Measurements from ENCODE around the gene CAMSAP2.

CAMSAP2 gene

DNA sequence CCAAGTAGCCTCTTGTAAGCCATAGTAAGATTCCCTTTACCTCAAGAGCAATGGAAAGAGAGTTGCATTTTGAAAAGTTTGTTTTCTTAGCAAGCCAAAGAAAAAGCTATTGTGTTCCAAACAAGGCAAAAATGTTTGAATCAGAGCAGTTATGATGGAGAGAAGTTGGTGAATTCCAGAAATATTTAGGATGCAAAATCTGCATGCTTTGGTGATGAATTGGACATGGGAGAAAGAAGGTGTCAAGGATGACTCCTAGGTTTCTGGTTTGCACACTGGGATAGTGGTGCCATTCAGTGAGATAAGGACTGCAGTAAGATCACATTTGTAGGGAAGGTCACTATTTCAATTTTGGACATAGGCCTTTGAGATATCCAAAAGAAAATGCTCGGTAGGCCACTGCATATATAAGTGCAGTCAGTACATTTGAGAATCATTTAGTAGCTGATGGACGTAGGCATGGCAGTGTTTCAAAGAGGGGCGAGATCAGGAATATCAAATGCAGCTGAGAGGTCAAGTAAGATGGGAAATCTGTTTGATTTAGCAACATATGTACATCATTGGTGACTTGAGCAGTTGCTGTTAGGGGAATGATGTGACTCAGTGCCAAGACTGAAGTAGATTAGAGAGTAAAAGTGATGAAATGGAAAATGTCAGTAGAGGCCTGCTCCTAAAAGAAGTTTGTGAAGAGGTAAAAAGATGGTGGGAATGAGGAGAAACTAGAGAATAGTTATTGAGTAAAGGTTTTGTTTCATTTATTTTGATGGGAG, 100.2 kb downstream of the CAMSAP2 start:
- no peak for DNase-seq (ENCODE audit: low read depth in 2 of 2, low spot score in 1 of 2)

DNA sequence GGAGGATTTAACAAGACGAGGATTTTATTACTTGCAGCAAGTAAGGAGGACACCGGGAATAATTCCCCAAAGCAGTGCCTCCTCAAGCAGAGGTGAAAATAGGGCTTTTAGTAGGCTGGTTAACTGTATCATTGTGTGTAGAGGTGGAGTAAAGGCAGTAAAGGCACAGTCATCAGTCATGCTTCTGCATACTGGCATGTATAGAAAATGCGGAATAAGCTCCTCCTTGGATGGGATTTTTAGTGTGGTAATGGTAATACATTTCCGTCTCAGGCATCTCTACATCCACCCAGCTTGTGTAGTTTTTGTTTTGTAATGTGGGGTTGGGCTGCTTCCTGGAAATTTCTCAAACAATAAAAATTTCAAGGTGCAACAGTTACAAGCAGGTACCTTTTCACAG, 106.7 kb downstream of the CAMSAP2 start:
- DNase-seq (ENCODE audit: low read depth in 2 of 2, low spot score in 1 of 2), result no peak

DNA sequence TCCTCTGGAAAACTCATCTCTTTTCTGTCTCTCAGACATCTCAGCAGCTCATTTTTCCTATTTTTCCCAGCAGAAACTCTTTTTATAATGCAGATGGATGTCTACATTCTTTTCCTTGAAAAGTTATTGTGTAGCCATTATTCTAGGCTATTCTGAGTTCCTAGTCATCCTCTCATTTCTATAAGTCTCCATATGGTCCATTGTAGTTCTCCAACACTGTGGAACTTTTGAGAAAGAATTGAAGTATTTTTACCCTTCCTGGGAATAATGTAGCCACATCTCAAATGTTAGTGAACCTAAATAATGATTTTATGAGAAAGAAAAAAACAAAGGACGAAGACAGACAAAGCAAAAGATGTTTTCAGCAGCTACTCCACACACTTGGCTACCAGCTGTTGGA, 107.7 kb downstream of the CAMSAP2 start:
- no peak for DNase-seq (ENCODE audit: low read depth in 2 of 2, low spot score in 1 of 2)

DNA sequence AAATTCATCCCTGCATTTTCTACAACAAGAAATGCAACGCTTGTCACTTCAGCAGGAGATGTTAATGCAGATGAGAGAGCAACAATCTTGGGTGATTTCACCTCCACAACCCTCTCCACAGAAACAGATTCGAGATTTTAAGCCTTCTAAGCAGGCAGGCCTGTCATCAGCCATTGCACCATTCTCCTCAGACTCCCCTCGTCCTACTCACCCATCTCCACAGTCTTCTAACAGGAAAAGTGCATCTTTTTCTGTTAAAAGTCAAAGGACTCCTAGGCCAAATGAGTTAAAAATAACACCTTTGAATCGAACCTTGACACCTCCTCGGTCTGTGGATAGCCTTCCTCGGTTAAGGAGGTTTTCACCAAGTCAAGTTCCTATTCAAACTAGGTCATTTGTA, 110.7 kb downstream of the CAMSAP2 start:
- no peak for DNase-seq (ENCODE audit: low read depth in 2 of 2, low spot score in 1 of 2)

DNA sequence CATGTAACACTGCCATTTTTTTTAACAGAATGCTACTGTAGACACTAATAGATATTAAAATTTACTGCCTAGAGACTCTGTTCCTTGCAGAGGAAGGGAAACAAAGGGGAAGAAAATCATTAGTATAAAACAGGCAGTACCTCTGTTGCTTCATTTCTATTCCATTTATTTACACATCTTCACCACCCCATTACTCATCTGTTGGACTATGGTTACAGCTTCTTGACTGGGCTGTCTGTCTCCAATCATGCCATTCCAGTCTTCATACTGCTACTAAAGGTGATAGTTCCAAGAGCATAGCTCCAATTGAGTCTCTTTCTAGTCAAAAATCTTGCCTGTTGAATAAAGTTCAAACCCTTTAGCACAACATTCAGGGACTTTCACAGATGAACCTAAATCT, 111.9 kb downstream of the CAMSAP2 start:
- DNase-seq (ENCODE audit: low read depth in 2 of 2, low spot score in 1 of 2), result no peak

DNA sequence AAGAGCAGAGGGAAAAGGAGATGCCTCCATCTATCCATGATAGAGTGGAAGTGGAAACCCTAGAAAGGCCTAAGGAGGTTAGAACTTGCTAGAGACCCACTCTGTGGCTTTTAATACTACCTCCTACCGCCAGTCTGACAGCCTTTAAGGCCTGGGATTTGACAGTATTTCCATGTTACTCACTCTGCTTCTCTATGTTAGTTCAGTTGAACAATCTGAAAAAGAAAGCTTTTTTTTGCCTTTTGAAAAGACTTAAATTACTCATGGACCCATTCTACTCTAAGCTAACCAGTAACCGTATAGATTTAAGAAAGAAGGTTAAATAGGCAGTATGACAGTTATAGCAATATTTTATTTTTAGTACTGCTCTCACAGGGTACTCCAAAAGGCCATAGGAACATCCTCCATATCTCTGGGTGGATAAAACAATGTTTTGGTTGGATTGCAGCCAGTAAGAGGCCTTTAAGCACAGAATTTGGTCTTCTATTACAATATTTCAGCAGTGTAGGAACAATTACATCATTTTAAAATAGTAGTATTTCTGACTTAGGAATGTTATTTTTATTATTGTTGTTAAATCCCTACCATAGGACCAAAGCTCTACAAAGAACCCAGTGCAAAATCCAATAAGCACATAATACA, 118.1 kb downstream of the CAMSAP2 start:
- DNase-seq (ENCODE audit: low read depth in 2 of 2, low spot score in 1 of 2), result no peak

DNA sequence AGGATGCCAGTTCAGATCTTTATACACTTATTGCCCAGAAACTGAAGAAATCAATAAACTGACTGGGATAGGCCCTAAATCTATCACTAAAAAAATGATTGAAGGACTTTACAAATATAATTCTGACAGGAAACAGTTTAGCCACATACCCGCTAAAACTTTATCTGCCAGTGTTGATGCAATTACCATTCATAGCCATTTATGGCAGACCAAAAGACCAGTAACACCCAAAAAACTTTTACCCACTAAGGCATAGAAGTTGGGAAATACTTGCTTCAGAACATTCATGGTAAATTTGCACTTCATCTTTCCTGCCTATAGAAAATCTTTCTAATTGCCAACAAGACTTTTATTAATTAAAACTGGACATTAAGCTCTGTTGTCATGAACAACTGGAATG, 119.1 kb downstream of the CAMSAP2 start:
- DNase-seq (ENCODE audit: low read depth in 2 of 2, low spot score in 1 of 2), result no peak

DNA sequence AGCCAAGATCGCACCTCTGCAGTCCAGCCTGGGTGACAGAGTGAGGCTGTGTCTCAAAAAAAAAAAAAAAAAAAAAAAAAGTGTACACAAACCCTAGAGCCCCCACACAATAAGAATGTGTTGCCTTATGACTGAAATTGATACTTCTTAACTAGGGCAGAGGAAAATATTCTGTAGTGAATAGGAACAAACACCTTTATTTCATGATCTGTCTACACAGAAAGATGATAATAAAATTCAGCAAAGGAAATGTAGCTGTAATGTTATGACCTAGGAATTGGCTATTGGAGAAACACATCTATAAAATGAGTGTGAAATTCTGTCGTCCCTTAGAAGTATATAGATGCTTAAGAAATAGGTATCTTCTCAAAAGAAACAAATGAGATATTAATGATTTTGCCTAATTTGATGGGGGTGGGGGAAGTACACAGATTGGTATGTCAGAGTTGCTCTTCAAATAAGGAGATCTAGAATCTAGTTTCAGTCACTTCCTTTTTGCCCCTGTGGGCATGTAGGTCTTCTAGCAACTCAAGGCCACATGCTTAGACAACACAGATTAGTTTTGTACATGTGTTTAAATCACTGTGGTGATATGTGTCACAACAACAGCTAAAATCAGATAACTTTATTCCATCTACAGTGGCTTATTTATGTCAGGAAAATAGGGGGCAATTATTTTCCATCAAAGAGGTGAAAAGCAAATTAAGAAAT, 123.4 kb downstream of the CAMSAP2 start:
- no peak for DNase-seq (ENCODE audit: low read depth in 2 of 2, low spot score in 1 of 2)

DNA sequence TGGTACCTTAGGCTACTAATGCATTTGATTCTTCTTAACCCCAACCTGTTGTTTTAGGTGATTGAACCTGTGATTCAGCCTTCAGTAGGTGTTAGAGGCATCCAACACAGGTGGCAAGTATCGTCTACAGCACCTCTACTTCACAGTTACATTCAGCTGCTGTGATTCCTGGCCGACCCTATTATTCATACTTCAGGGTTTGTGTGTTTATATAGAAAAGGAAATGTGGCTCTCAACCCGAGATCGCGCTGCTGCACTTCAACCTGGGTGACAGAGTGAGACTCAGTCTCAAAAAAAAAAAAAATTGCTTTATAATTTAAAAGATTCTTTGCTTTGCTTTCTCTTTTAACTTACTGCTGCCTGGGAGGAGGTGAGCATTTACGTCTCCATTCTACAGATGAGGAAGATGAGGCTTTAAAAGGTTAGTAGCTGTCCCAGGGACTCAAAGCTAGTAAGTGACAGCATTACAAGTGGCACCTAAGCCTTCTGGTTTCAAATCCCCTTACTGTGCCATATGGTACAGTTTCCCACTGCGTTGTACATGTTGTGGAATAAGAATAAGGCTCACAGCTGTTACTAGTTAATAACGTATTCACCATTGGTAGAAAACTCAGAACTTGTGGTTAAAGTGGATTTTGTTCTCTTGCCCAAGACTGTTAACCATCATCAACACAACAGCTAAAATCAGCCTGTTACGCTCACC, 124.2 kb downstream of the CAMSAP2 start:
- DNase-seq (ENCODE audit: low read depth in 2 of 2, low spot score in 1 of 2), result no peak

DNA sequence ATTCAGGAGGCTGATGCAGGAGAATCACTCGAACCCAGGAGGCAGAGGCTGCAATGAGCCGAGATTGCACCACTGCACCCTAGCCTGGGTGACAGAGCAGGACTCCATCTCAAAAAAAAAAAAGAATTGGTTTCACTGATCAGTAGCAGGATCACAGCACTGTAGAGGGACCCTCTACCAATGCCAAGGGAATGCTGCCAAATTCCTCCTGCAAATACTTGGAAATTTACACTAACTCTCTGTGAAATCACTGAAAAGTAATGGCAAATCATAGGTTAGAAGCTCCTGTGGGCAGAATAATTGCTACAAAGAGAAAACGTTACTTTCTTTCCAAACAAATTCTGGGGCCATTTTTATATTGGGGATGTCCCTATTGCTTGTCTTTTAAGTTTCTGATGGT, 127.4 kb downstream of the CAMSAP2 start:
- no peak for DNase-seq (ENCODE audit: low read depth in 2 of 2, low spot score in 1 of 2)

DNA sequence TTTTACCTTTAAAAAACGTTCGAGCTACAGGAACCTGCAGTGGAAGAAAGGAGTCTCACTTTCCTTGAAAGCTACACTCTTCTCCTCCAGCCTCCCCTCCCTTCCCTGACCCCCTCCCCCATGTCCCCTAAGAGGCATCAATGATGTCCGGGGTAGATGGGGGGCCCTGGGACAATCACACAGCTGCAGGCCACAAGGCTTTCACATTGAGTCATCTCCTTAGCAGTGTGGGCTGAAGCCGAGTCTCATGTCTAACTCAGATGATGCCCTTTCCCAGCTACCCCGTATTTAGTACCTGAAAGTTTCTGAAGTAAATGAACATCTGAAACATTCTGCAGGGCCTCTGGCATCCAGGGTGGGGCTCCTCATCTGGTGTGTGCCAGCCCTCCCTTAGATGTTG, 127.8 kb downstream of the CAMSAP2 start:
- DNase-seq (ENCODE audit: low read depth in 2 of 2, low spot score in 1 of 2), result no peak

DNA sequence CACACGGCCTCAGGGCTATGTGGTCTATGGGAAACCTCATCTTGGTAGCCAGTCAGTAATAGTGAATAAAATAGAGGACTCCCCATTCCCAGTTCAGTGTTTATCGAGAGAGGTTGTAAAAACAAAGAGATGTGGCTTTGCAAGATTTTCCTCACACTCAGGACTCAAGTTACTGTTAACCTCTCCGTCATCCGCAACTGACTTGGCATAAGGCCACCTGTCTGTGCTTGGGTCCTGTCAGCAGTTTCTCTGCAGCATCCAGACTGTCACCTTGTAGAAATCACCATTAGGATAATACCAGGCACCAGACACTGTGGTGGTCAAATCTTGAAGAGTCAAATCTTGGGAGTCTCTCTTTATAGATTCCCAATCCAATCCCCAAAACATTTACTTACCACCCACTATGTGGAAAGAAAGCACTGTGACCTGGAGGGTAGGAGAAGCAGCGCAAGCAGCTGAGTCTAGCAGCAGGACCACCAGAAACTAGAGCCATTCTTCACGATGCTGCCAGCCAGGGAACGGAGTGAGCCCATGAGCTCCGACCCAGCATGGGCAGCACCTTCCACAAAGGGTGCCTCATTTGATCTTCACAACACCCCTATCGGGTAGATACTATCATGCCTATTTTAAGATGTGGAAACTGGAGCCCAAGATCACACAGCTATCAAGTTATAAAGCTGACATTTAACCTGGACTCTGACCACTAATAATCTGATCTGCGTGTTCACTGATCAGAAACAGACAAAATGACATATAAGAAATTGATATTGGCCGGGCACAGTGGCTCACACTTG, 128.5 kb downstream of the CAMSAP2 start:
- DNase-seq (ENCODE audit: low read depth in 2 of 2, low spot score in 1 of 2), result no peak

DNA sequence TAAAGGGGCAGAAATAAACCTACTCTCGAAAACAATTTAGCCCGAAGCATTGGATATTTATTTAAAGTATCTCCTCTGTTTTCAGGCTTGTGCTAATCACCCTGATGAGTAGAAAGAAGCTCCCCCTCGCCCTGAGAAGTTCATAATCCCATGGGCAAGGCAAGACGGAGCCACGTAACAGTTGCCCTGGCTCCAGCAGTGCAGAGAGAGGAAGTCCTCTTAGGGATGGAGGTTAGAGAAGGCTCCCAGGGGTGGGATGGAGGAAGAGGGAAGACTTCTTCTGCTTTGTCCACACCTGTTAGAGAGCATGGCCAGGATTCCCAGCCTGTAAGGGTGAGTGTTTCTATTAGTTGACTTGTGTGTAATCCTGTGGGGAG, 130.7 kb downstream of the CAMSAP2 start:
- no peak for DNase-seq (ENCODE audit: low read depth in 2 of 2, low spot score in 1 of 2)

DNA sequence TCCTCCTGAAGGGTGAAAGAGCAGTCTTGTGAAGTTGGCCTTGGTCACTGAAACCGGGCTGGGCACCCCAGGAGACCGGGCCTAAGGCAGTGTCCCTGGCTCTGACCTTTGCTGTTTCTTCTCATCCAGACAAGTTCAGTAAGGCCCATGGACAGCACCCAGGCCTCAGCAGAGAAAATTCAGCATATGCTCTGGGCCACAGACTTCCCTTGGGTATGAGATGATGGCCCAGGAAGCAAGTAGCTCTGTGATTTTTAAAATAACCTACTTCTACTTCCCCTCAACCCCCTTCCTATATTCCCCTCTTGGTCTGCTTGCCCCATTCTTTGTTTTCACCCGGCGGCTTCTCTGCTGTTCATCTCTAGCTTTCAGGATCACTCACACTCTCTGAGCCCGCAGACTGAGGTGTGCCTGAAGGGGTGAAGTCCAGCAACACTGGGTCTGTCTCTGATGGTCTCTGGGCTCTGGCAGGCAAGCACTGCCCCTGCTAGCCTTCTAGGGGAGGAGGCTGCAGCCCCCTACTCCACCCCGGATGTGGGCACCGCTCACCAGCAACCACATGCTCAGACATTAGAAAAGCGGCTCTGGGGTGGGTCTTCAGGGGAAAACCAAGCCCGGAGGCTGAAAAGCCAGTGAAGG, 131.2 kb downstream of the CAMSAP2 start:
- DNase-seq (ENCODE audit: low read depth in 2 of 2, low spot score in 1 of 2), result no peak

DNA sequence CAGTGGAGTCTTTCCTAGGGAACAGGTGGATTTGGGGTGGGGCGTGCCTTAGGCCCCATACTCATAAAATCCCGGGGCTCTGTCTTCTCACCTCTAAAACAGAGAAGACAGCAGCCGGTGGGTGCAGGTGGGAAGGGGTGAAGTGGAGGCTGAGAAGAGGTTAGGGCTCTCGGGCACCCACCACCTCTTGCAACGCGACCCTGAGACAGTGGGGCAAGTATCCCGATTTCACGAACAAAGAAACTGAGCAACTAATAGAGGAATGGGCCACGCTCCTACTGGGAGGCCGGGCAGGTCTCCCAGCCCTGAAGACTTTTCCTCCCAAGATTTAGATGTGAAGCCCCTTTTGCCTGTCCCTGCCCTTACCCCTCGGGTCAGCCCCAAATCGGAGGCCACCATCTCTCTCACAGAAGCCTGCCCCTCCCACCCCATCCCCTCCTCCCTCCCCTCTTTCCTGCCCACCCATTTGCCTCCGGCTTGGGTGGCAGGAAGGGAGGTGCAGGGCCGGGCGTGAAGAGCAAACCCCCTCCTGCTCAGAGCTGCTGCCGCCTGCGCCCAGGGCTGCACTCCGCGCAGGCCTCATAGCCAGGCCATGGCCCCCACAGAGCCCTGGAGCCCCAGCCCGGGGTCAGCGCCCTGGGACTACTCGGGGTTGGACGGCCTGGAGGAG, 133.9 kb downstream of the CAMSAP2 start, which contains the start of gene GPR25:
GPR25 (plus strand) TSS at position 536 of the 670 bp plus-strand sequence; CDS start at position 593, 57 bp downstream.
- DNase-seq (ENCODE audit: low read depth in 2 of 2, low spot score in 1 of 2), result no peak

DNA sequence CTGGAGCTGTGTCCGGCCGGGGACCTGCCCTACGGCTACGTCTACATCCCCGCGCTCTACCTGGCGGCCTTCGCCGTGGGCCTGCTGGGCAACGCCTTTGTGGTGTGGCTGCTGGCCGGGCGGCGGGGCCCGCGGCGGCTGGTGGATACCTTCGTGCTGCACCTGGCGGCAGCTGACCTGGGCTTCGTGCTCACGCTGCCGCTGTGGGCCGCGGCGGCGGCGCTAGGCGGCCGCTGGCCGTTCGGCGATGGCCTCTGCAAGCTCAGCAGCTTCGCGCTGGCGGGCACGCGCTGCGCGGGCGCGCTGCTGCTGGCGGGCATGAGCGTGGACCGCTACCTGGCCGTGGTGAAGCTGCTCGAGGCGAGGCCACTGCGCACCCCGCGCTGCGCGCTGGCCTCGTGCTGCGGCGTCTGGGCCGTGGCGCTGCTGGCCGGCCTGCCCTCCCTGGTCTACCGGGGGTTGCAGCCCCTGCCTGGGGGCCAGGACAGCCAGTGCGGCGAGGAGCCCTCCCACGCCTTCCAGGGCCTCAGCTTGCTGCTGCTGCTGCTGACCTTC, 134.5 kb downstream of the CAMSAP2 start:
- DNase-seq (ENCODE audit: low read depth in 2 of 2, low spot score in 1 of 2), result no peak

DNA sequence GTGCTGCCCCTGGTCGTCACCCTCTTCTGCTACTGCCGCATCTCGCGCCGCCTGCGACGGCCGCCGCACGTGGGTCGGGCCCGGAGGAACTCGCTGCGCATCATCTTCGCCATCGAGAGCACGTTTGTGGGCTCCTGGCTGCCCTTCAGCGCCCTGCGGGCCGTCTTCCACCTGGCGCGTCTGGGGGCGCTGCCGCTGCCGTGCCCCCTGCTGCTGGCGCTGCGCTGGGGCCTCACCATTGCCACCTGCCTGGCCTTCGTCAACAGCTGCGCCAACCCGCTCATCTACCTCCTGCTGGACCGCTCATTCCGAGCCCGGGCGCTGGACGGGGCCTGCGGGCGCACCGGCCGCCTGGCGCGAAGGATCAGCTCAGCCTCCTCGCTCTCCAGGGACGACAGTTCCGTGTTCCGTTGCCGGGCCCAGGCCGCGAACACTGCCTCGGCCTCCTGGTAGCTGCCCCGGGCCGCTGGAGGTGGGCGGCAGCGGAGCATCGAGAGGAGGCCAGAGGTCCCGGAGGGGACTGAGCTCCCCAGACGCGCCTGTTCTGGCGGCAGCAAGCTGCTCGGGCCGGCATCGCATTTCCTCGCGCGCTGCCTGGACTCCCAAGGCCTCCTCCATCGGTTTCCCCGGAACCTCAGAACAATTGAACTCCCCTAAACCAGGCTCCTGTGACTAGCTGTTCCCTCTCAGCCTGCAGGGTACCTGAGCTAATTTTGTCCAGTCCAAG, 135.1 kb downstream of the CAMSAP2 start:
- DNase-seq (ENCODE audit: low read depth in 2 of 2, low spot score in 1 of 2), result no peak

DNA sequence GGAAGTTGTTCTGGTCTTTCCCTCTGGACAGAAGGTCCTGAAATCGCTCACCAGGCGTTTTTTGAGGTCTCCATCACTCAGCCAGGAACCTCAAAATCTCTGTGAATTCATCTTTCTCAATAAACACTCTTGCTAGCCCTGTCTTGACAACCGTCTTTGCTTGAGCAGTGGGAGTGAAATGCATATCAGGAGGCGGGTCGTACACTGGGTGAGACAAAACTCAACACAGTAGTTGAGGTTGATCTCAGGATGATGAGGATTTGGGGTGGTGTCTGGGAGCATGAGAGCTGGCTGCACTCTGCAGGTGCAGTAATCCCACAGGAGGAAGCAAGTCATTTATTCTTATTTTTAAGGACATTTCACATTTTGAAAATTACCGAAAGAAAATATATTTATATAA, 136.0 kb downstream of the CAMSAP2 start:
- no peak for DNase-seq (ENCODE audit: low read depth in 2 of 2, low spot score in 1 of 2)

DNA sequence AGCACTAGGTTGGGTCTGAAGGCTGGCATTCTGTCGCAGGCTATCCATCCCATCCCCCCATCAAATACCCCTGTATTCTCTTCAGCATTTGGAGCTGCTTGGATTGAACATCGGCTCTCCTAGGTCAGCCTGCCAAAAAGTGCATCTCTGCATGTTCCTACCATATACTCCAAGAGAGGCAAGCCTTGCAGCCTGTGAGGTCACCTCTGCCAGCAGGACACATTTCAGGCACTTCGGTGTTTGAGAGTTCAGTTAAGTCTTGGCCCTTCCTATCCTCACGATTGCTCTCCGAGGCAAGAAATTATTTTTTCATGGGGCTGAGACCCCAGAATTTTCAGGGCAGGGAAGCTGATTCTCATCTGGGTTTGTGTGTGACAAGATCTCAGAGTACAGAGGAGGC, 136.7 kb downstream of the CAMSAP2 start:
- DNase-seq (ENCODE audit: low read depth in 2 of 2, low spot score in 1 of 2), result no peak

Measured in stimulated activated CD8-positive, alpha-beta memory T cell treated with anti-CD3 and anti-CD28 coated beads, Interleukin-4, amount 100 ng/mL, for 4 hours (primary cell).